H9 (cell line): Measurements from ENCODE around the gene FARSB. TPM values are rescaled to one million over a fixed set of nuclear protein-coding genes. Genes with fewer than 3 reads are reported as not detected.

Experiments
- DNase-seq: peaks from one replicate; pipeline ENCODE4 v3.0.0-alpha.2; 2017
- H2AFZ ChIP-seq: one replicate; pipeline ENCODE4 v1.6.1; 2013; ENCODE audit warnings: mild to moderate bottlenecking, low read length, control low read depth, moderate library complexity
- H2AK5ac ChIP-seq: 2 replicates; pipeline ENCODE4 v1.6.1; 2013; ENCODE audit warnings: low read length, control low read depth, mixed read lengths; ENCODE audit not compliant: insufficient read length
- H2BK120ac ChIP-seq: one replicate; pipeline ENCODE4 v1.6.1; 2013; ENCODE audit warnings: low read depth, mild to moderate bottlenecking, low read length, control low read depth, inconsistent platforms; ENCODE audit not compliant: poor library complexity, severe bottlenecking
- H2BK12ac ChIP-seq: 2 replicates; pipeline ENCODE4 v1.6.1; 2013; ENCODE audit warnings: low read length, control low read depth, mixed read lengths, low read depth; ENCODE audit not compliant: insufficient read length
- H2BK15ac ChIP-seq: 2 replicates; pipeline ENCODE4 v1.6.1; 2013; ENCODE audit warnings: low read depth, low read length, control low read depth
- H2BK20ac ChIP-seq: one replicate; pipeline ENCODE4 v1.6.1; 2013; ENCODE audit warnings: low read depth, mild to moderate bottlenecking, low read length, control low read depth, inconsistent platforms; ENCODE audit not compliant: poor library complexity, severe bottlenecking
- H2BK5ac ChIP-seq: 2 replicates; pipeline ENCODE4 v1.6.1; 2013; ENCODE audit warnings: low read length, control low read depth, mixed read lengths; ENCODE audit not compliant: insufficient read length
- H3K14ac ChIP-seq: 2 replicates; pipeline ENCODE4 v1.6.1; 2013; ENCODE audit warnings: low read length, control low read depth; ENCODE audit not compliant: insufficient read depth
- H3K18ac ChIP-seq: 2 replicates; pipeline ENCODE4 v1.6.1; 2013; ENCODE audit warnings: low read depth, mild to moderate bottlenecking, mixed read lengths, low read length, control low read depth; ENCODE audit not compliant: insufficient read length
- H3K23ac ChIP-seq: 2 replicates; pipeline ENCODE4 v1.6.1; 2013; ENCODE audit warnings: low read length, control low read depth, mixed read lengths, low read depth; ENCODE audit not compliant: insufficient read length
- H3K23me2 ChIP-seq: 2 replicates; pipeline ENCODE4 v1.6.1; 2013; ENCODE audit warnings: low read depth, mild to moderate bottlenecking, mixed read lengths, low read length, control low read depth; ENCODE audit not compliant: insufficient read length, poor library complexity, severe bottlenecking
- H3K27ac ChIP-seq: 2 replicates; pipeline ENCODE4 v1.5.1; 2013; ENCODE audit warnings: low read length, control low read depth, mixed read lengths, low read depth; ENCODE audit not compliant: insufficient read length
- H3K27me3 ChIP-seq: 2 replicates; pipeline ENCODE4 v1.6.1; 2013; ENCODE audit warnings: low read length, control low read depth, inconsistent platforms; ENCODE audit not compliant: insufficient read depth
- H3K4ac ChIP-seq: 2 replicates; pipeline ENCODE4 v1.6.1; 2013; ENCODE audit warnings: low read depth, mild to moderate bottlenecking, control low read depth, inconsistent platforms, low read length, moderate library complexity
- H3K4me1 ChIP-seq: 2 replicates; pipeline ENCODE4 v1.6.1; 2013; ENCODE audit warnings: low read length, control low read depth, inconsistent platforms; ENCODE audit not compliant: insufficient read depth
- H3K4me2 ChIP-seq: 2 replicates; pipeline ENCODE4 v1.6.1; 2013; ENCODE audit warnings: low read length, control low read depth, mixed read lengths; ENCODE audit not compliant: insufficient read length, insufficient read depth
- H3K56ac ChIP-seq: 2 replicates; pipeline ENCODE4 v1.6.1; 2013; ENCODE audit warnings: low read depth, mild to moderate bottlenecking, mixed read lengths, low read length, control low read depth; ENCODE audit not compliant: insufficient read length
- H3K79me1 ChIP-seq: 2 replicates; pipeline ENCODE4 v1.6.1; 2013; ENCODE audit warnings: low read depth, mild to moderate bottlenecking, moderate library complexity, low read length, control low read depth, inconsistent platforms; ENCODE audit not compliant: insufficient read depth, poor library complexity, severe bottlenecking
- H3K79me2 ChIP-seq: 2 replicates; pipeline ENCODE4 v1.6.1; 2013; ENCODE audit warnings: low read length, control low read depth, inconsistent platforms; ENCODE audit not compliant: insufficient read depth
- H3K9ac ChIP-seq: 2 replicates; pipeline ENCODE4 v1.6.1; 2013; ENCODE audit warnings: low read length, control low read depth, mixed read lengths; ENCODE audit not compliant: insufficient read length; ENCODE audit errors: extremely low read depth
- H3K9me3 ChIP-seq: one replicate; pipeline ENCODE4 v1.6.1; 2013; ENCODE audit warnings: low read depth, low read length, inconsistent platforms; ENCODE audit not compliant: control insufficient read depth
- H3T11ph ChIP-seq: one replicate; pipeline ENCODE4 v1.6.1; 2013; ENCODE audit warnings: mild to moderate bottlenecking, low read length, control low read depth, inconsistent platforms
- H4K20me1 ChIP-seq: one replicate; pipeline ENCODE4 v1.6.1; 2013; ENCODE audit not compliant: control insufficient read depth, insufficient read length, insufficient read depth
- H4K5ac ChIP-seq: 2 replicates; pipeline ENCODE4 v1.6.1; 2013; ENCODE audit warnings: low read depth, mild to moderate bottlenecking, mixed read lengths, low read length, control low read depth; ENCODE audit not compliant: insufficient read length
- H4K8ac ChIP-seq: replicated peaks from 2 replicates; pipeline ENCODE4 v1.6.1; 2013; ENCODE audit warnings: low read length, control low read depth, mixed read lengths, low read depth; ENCODE audit not compliant: insufficient read length
- H4K91ac ChIP-seq: 2 replicates; pipeline ENCODE4 v1.6.1; 2013; ENCODE audit warnings: low read depth, mild to moderate bottlenecking, moderate library complexity, mixed read lengths, low read length, control low read depth; ENCODE audit not compliant: insufficient read length
- H3K27ac Mint-ChIP-seq, 3 experiments: 2 replicates in 2 of 3; 3 replicates in 1 of 3; pipeline ENCODE4 v1.8.0; 2020 to 2021; ENCODE audit warnings: mixed read lengths in 3 of 3, mild to moderate bottlenecking in 1 of 3, moderate library complexity in 1 of 3
- H3K27me3 Mint-ChIP-seq: 2 replicates; pipeline ENCODE4 v1.8.0; 2021; ENCODE audit warnings: low read depth, mild to moderate bottlenecking, moderate library complexity, mixed read lengths
- H3K36me3 Mint-ChIP-seq, 3 experiments: 2 replicates in 2 of 3; 3 replicates in 1 of 3; pipeline ENCODE4 v1.8.0; 2020 to 2021; ENCODE audit warnings: low read depth in 3 of 3, mixed read lengths in 3 of 3; ENCODE audit not compliant: insufficient read depth in 1 of 3
- H3K4me1 Mint-ChIP-seq, 2 experiments: 2 replicates each; pipeline ENCODE4 v1.8.0; 2020; ENCODE audit warnings: mixed read lengths in 2 of 2
- H3K4me3 Mint-ChIP-seq, 2 experiments: 2 replicates in 1 of 2; 3 replicates in 1 of 2; pipeline ENCODE4 v1.8.0; 2020 to 2021; ENCODE audit warnings: mild to moderate bottlenecking in 2 of 2, mixed read lengths in 2 of 2, moderate library complexity in 1 of 2
- H3K9me3 Mint-ChIP-seq, 2 experiments: 2 replicates in 1 of 2; 3 replicates in 1 of 2; pipeline ENCODE4 v1.8.0; 2020; ENCODE audit warnings: mild to moderate bottlenecking in 2 of 2, mixed read lengths in 2 of 2, moderate library complexity in 1 of 2
- CTCF ChIP-seq: fragments of 200-600 bp; sonication (generic); conservative IDR thresholded peaks from 3 replicates; pipeline ENCODE4 v1.8.0; 2021; ENCODE audit warnings: antibody characterized with exemption, mild to moderate bottlenecking
- WGBS: extraction: QIAGEN DNeasy Blood & Tissue Kit; methylation state at CpG from one replicate; pipeline ENCODE4 v1.1.7; 2013; ENCODE audit warnings: missing lambda C conversion rate, low lambda C conversion rate, mixed read lengths; ENCODE audit not compliant: insufficient read length; ENCODE audit errors: extremely low coverage; 5-methylcytosine and 5-hydroxymethylcytosine counted together
- total RNA-seq: library from RNA; stranded (reverse); gene quantifications from 2 replicates; pipeline ENCODE4 v1.2.1, GENCODE V29; 2021

FARSB gene
- total RNA-seq, 1 experiment from 2014 or later = 32.1 TPM

GRCh38 chr2:222547083-222547482 lies 108.8 kb downstream of the FARSB start:
- H3K4me3 Mint-ChIP-seq = no peak overlapping the region
- no peak overlapping the region for H3K4me2 ChIP-seq

More at GRCh38 chr2:222547083-222547482, 108.8 kb downstream of the FARSB start:
- H3K9me3 Mint-ChIP-seq = no peaks in the 10 kb centered on the region
- Histone ChIP-seq H3K23me2 (no peaks in the 10 kb centered on the region), H3K4ac (no peak overlapping the region), H4K20me1 (no peaks in the 10 kb centered on the region), H3K4me1 (peaks cover 4% of the 10 kb centered on the region), H2AK5ac (no peak overlapping the region), H3K23ac (no peak overlapping the region), H4K5ac (no peak overlapping the region), H3K9me3 (no peaks in the 10 kb centered on the region), H4K91ac (no peak overlapping the region), H2BK120ac (no peak overlapping the region), H2BK20ac (no peak overlapping the region), H4K8ac (no peak overlapping the region), H3K14ac (no peak overlapping the region), H3K18ac (no peak overlapping the region), H2BK15ac (no peak overlapping the region), H3K27ac (no peak overlapping the region), H3K9ac (no peak overlapping the region), H2BK5ac (no peak overlapping the region), H3K79me1 (no peaks in the 10 kb centered on the region), H3K79me2 (no peaks in the 10 kb centered on the region), H2AFZ (no peak overlapping the region), H3T11ph (no peak overlapping the region), H2BK12ac (no peak overlapping the region), H3K56ac (no peak overlapping the region), H3K27me3 (no peaks in the 10 kb centered on the region)
- H3K27ac Mint-ChIP-seq = no peak overlapping the region
- no peak for TF ChIP-seq CTCF
- no CpG with 5 or more reads among the region's 5 CpGs for WGBS
- DNase-seq = no peak
- H3K36me3 Mint-ChIP-seq = no peaks in the 10 kb centered on the region
- H3K4me1 Mint-ChIP-seq = peaks cover 17 to 20% of the 10 kb centered on the region in 2 experiments
- peaks cover 9% of the 10 kb centered on the region for H3K27me3 Mint-ChIP-seq
